ENCODE data around the gene TRMT112.

DNA sequence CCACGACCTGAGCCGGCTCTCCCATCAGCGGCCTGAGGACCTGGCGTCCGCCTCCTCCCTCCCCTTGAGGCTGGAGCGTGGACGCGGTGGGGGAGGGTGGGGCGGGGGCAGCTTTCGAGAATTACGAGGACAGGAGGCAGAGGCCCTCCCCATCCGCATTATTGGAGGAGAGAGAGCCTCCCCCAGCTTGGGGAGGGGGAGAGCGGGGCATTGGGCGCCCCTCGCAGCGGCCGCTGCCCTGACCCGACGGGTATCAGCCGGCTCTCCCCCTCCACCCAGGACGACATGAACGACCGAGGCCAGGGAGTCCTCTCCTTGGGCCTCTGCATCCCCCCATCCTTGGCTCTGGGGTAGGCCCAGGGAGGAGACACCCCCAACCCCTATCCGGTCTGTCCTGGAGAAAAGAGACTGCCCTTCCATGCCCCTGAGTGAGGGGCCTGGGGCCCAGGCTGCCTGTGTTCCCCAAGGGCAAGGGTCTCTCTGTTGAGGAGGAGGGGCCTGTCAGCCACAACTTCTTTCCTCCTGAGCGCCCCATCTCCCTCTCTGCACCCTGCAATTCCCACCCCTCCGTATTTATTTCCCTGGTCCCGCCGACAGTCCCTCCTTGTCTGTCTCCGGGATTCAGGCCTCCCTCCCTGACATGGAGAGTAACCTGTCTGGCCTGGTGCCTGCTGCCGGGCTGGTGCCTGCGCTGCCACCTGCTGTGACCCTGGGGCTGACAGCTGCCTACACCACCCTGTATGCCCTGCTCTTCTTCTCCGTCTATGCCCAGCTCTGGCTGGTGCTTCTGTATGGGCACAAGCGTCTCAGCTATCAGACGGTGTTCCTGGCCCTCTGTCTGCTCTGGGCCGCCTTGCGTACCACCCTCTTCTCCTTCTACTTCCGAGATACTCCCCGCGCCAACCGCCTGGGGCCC, 31.2 kb downstream of the TRMT112 start:
- TF ChIP-seq, protein P1, sequence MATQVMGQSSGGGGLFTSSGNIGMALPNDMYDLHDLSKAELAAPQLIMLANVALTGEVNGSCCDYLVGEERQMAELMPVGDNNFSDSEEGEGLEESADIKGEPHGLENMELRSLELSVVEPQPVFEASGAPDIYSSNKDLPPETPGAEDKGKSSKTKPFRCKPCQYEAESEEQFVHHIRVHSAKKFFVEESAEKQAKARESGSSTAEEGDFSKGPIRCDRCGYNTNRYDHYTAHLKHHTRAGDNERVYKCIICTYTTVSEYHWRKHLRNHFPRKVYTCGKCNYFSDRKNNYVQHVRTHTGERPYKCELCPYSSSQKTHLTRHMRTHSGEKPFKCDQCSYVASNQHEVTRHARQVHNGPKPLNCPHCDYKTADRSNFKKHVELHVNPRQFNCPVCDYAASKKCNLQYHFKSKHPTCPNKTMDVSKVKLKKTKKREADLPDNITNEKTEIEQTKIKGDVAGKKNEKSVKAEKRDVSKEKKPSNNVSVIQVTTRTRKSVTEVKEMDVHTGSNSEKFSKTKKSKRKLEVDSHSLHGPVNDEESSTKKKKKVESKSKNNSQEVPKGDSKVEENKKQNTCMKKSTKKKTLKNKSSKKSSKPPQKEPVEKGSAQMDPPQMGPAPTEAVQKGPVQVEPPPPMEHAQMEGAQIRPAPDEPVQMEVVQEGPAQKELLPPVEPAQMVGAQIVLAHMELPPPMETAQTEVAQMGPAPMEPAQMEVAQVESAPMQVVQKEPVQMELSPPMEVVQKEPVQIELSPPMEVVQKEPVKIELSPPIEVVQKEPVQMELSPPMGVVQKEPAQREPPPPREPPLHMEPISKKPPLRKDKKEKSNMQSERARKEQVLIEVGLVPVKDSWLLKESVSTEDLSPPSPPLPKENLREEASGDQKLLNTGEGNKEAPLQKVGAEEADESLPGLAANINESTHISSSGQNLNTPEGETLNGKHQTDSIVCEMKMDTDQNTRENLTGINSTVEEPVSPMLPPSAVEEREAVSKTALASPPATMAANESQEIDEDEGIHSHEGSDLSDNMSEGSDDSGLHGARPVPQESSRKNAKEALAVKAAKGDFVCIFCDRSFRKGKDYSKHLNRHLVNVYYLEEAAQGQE (IDR thresholded peaks at IDR 0.05; ENCODE audit: insufficient read depth in 1 of 2, low read depth in 2 of 2, low read length in 2 of 2), result no peak
- TF ChIP-seq TAF1 (IDR thresholded peaks at IDR 0.05; ENCODE audit: borderline replicate concordance, insufficient read depth, low read length) (no peak), SIN3A (IDR thresholded peaks at IDR 0.05; ENCODE audit: borderline replicate concordance, insufficient read depth, low read length) (no peak), POLR2AphosphoS5 (IDR thresholded peaks at IDR 0.05; ENCODE audit: low read depth, low read length) (no peak), FOXP2 (optimal IDR thresholded peaks at IDR 0.05; ENCODE audit: borderline replicate concordance, extremely low read depth, extremely low read length, insufficient read depth) (no peak)

Measured in PFSK-1 (cell line).